Glomerular visceral epithelial cell (primary cell): ENCODE measurements around the gene PGK1.
A peak's percentile ranks its signal among the peaks of the same experiment; 100 is the strongest.
"Not testable (repeated sequence)": the region's sequence is repeated elsewhere in the genome, so short reads cannot be mapped to it uniquely, and the experiment has no call there.

Experiments
- DNase-seq: peaks from one replicate; pipeline ENCODE4 v3.0.0-alpha.2; 2016; ENCODE audit errors: extremely low spot score

PGK1 gene

GRCh38 chrX:78103623-78104446 lies at the start of gene PGK1:
Gene PGK1 (plus strand): TSS chrX:78104248. CDS start chrX:78104341, 93 bp downstream.
- peak; percentile 96 for DNase-seq

GRCh38 chrX:78063687-78064086 lies 40.4 kb upstream of the PGK1 start:
- no peak for DNase-seq

- no peak for DNase-seq
Observed at GRCh38 chrX:78064152-78064551, 39.9 kb upstream of the PGK1 start.

GRCh38 chrX:78064698-78065601 lies 39.1 kb upstream of the PGK1 start:
- peak; percentile 53 for DNase-seq

- DNase-seq, result no peak
Observed at GRCh38 chrX:78066110-78066509, 37.9 kb upstream of the PGK1 start.

- peak; percentile 13 for DNase-seq
Observed at GRCh38 chrX:78071331-78071730, 32.7 kb upstream of the PGK1 start.

- DNase-seq, result not testable (repeated sequence)
Observed at GRCh38 chrX:78073147-78074077, 30.6 kb upstream of the PGK1 start.

- no peak for DNase-seq
Observed at GRCh38 chrX:78074088-78074487, 30.0 kb upstream of the PGK1 start.

- DNase-seq, result no peak
Observed at GRCh38 chrX:78075787-78076389, 28.2 kb upstream of the PGK1 start.

GRCh38 chrX:78081413-78081812 lies 22.6 kb upstream of the PGK1 start:
- DNase-seq, result not testable (repeated sequence)

- DNase-seq, result peak; percentile 80
Observed at GRCh38 chrX:78092296-78092695, 11.8 kb upstream of the PGK1 start.

- DNase-seq, result no peak
Observed at GRCh38 chrX:78098108-78098507, 5.9 kb upstream of the PGK1 start.

- DNase-seq, result no peak
Observed at GRCh38 chrX:78102091-78102490, 2.0 kb upstream of the PGK1 start.

GRCh38 chrX:78103001-78103622 lies 936 bp upstream of the PGK1 start:
- DNase-seq, result no peak

- peak; percentile 45 for DNase-seq
Observed at GRCh38 chrX:78104447-78105176, 564 bp downstream of the PGK1 start.

- no peak for DNase-seq
Observed at GRCh38 chrX:78105944-78106650, 2.0 kb downstream of the PGK1 start.

GRCh38 chrX:78106651-78106986 lies 2.6 kb downstream of the PGK1 start:
- DNase-seq, result no peak

GRCh38 chrX:78109458-78109857 lies 5.4 kb downstream of the PGK1 start:
- no peak for DNase-seq

GRCh38 chrX:78111140-78111931 lies 7.3 kb downstream of the PGK1 start:
- no peak for DNase-seq
